Nephron (organoid): ENCODE data around the gene CTNNAL1.

Experiments used
- H3K27ac Mint-ChIP-seq, 3 experiments: 2 replicates each; pipeline ENCODE4 v1.8.0; 2020; ENCODE audit warnings: mixed read lengths in 3 of 3, mild to moderate bottlenecking in 2 of 3, moderate library complexity in 1 of 3
- H3K27me3 Mint-ChIP-seq: 2 replicates; pipeline ENCODE4 v1.8.0; 2021; ENCODE audit warnings: low read depth, mild to moderate bottlenecking, moderate library complexity, mixed read lengths
- H3K36me3 Mint-ChIP-seq: 2 replicates; pipeline ENCODE4 v1.8.0; 2020; ENCODE audit warnings: low read depth, mixed read lengths
- H3K4me1 Mint-ChIP-seq: 2 replicates; pipeline ENCODE4 v1.8.0; 2020; ENCODE audit warnings: mixed read lengths
- H3K4me3 Mint-ChIP-seq, 3 experiments: 2 replicates each; pipeline ENCODE4 v1.8.0; 2020; ENCODE audit warnings: mild to moderate bottlenecking in 3 of 3, mixed read lengths in 3 of 3, moderate library complexity in 2 of 3
- H3K9me3 Mint-ChIP-seq: 2 replicates; pipeline ENCODE4 v1.8.0; 2020; ENCODE audit warnings: mixed read lengths
- TF ChIP-seq, protein P1 (sequence below), 3 experiments: fragments of 200-600 bp; sonication (generic); IDR thresholded peaks; one replicate each; pipeline ENCODE4 v1.5.0; 2021; ENCODE audit warnings: antibody characterized with exemption in 3 of 3; ENCODE audit not compliant: unreplicated experiment in 3 of 3

CTNNAL1 gene

GRCh38 chr9:108997112-108997511 is 16.2 kb downstream of the CTNNAL1 start:
- H3K27me3 Mint-ChIP-seq, result no peaks in the 10 kb centered on the region
- H3K4me1 Mint-ChIP-seq, result peaks cover 9% of the 10 kb centered on the region
- H3K4me3 Mint-ChIP-seq, result no peak overlapping the region
- no peak overlapping the region for H3K27ac Mint-ChIP-seq
- peaks cover 10% of the 10 kb centered on the region for H3K9me3 Mint-ChIP-seq
- TF ChIP-seq, protein P1, sequence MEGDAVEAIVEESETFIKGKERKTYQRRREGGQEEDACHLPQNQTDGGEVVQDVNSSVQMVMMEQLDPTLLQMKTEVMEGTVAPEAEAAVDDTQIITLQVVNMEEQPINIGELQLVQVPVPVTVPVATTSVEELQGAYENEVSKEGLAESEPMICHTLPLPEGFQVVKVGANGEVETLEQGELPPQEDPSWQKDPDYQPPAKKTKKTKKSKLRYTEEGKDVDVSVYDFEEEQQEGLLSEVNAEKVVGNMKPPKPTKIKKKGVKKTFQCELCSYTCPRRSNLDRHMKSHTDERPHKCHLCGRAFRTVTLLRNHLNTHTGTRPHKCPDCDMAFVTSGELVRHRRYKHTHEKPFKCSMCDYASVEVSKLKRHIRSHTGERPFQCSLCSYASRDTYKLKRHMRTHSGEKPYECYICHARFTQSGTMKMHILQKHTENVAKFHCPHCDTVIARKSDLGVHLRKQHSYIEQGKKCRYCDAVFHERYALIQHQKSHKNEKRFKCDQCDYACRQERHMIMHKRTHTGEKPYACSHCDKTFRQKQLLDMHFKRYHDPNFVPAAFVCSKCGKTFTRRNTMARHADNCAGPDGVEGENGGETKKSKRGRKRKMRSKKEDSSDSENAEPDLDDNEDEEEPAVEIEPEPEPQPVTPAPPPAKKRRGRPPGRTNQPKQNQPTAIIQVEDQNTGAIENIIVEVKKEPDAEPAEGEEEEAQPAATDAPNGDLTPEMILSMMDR (IDR thresholded peaks at IDR 0.05; ENCODE audit: unreplicated experiment in 3 of 3), result no peak
- H3K36me3 Mint-ChIP-seq, result peaks cover 49% of the 10 kb centered on the region

DNA sequence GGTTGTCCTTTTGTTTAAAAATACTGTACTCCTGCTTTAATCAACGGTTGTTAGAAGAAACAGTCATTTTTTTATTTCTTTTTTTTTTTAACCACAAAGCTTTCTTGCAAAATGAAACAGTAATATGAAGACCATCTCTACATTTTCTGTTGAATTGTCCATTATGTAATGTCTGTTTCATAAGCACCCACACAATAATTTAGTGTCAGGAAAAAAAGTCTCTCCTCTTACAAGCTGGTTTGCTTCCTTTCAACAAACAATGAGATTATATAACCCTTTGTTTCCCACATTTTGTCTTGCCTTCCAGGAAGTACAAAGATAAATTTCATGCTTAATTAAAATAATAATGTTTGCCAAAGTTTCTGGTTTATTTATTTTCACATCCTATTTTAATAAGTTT is 16.7 kb downstream of the CTNNAL1 start:
- H3K36me3 Mint-ChIP-seq, result peaks cover 49% of the 10 kb centered on the region
- peaks cover 9% of the 10 kb centered on the region for H3K4me1 Mint-ChIP-seq
- H3K27ac Mint-ChIP-seq, result no peak overlapping the region
- TF ChIP-seq, protein P1 (IDR thresholded peaks at IDR 0.05; ENCODE audit: unreplicated experiment in 3 of 3), result no peak
- peaks cover 7% of the 10 kb centered on the region for H3K9me3 Mint-ChIP-seq
- H3K4me3 Mint-ChIP-seq, result no peak overlapping the region
- no peaks in the 10 kb centered on the region for H3K27me3 Mint-ChIP-seq

- Mint-ChIP-seq H3K27me3 (no peaks in the 10 kb centered on the region), H3K4me3 (no peak overlapping the region), H3K27ac (peak overlapping the region in 1 of 3 experiments; percentile 34), H3K4me1 (peaks cover 9% of the 10 kb centered on the region), H3K9me3 (no peaks in the 10 kb centered on the region), H3K36me3 (peaks cover 55% of the 10 kb centered on the region)
- TF ChIP-seq, protein P1 (IDR thresholded peaks at IDR 0.05; ENCODE audit: unreplicated experiment in 3 of 3), result no peak
Measured at GRCh38 chr9:108994695-108995094, 18.6 kb downstream of the CTNNAL1 start.

- H3K27me3 Mint-ChIP-seq, result peaks cover 3% of the 10 kb centered on the region
- no peak overlapping the region for H3K27ac Mint-ChIP-seq
- TF ChIP-seq, protein P1 (IDR thresholded peaks at IDR 0.05; ENCODE audit: unreplicated experiment in 3 of 3), result no peak
- peaks cover 8% of the 10 kb centered on the region for H3K9me3 Mint-ChIP-seq
- H3K4me3 Mint-ChIP-seq, result no peak overlapping the region
- H3K36me3 Mint-ChIP-seq, result peaks cover 57% of the 10 kb centered on the region
- peaks cover 18% of the 10 kb centered on the region for H3K4me1 Mint-ChIP-seq
Measured at GRCh38 chr9:108991479-108991878, 21.8 kb downstream of the CTNNAL1 start.

DNA sequence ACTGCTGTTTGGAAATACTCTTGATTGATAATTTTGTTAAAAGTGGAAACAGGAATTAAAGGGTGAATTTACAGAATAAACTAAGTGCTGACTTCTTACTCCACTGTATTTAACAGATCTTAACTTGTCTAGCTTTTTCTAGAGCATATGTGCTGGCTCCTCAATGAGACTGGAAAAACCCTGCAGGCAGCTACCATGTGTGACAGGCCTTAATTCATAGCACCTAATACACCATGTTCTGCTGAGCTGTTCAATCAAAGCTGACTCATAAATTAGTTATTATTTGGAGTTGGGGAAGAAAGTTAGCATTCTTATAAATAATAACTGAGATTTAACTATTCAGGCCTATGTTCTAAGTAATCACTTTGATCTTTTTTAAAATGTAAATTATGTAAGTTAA is 29.4 kb downstream of the CTNNAL1 start:
- Mint-ChIP-seq H3K9me3 (peaks cover 8% of the 10 kb centered on the region), H3K27ac (no peak overlapping the region), H3K27me3 (peaks cover 3% of the 10 kb centered on the region), H3K4me1 (peaks cover 6% of the 10 kb centered on the region), H3K36me3 (peaks cover 38% of the 10 kb centered on the region), H3K4me3 (no peak overlapping the region)
- TF ChIP-seq, protein P1 (IDR thresholded peaks at IDR 0.05; ENCODE audit: unreplicated experiment in 3 of 3), result no peak

DNA sequence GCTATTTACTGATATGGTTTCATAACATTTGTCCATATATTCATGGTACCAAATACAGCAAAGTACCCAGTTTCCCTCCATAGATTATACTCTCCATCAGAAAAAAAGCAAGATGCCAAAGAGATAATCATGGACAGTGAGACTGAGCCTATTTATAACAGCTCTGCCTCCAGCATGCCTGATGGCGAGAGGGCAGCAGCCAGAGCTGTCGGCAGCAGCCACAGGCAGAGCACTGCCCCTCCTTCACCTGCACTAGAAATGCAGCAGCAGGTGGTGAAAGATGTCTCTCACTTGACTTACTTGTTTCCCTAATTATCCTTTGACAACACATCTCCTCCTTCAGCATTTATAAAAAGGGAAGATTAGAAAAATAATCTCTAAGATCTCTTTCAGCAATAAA is 32.4 kb downstream of the CTNNAL1 start:
- no peak overlapping the region for H3K27ac Mint-ChIP-seq
- no peaks in the 10 kb centered on the region for H3K27me3 Mint-ChIP-seq
- TF ChIP-seq, protein P1 (IDR thresholded peaks at IDR 0.05; ENCODE audit: unreplicated experiment in 3 of 3), result no peak
- H3K4me3 Mint-ChIP-seq, result no peak overlapping the region
- H3K9me3 Mint-ChIP-seq, result no peaks in the 10 kb centered on the region
- H3K36me3 Mint-ChIP-seq, result peaks cover 40% of the 10 kb centered on the region
- H3K4me1 Mint-ChIP-seq, result peaks cover 17% of the 10 kb centered on the region
